BJ (cell line): ENCODE data around the gene TACC2. TPM values are rescaled to one million over a fixed set of nuclear protein-coding genes. Genes with fewer than 3 reads are reported as not detected.

ENCODE experiments used
- CTCF ChIA-PET: fragments of 350-600 bp; formaldehyde crosslinking; extraction: SDS; loops from one replicate; lab custom pipeline; 2021; ENCODE audit warnings: antibody characterized with exemption, inconsistent platforms; lab: Yijun Ruan, JAX
- POLR2A ChIA-PET: fragments of 300-600 bp; sonication (Branson Sonifier 250); formaldehyde crosslinking; extraction: SDS; loops from one replicate; lab custom pipeline; 2021; ENCODE audit warnings: antibody characterized with exemption; lab: Charles Lee
- DNase-seq: peaks from one replicate; pipeline ENCODE4 v3.0.0-alpha.2; 2011; ENCODE audit warnings: low read depth
- H3K27me3 ChIP-seq: 2 replicates; pipeline ENCODE4 v1.6.0; 2011; ENCODE audit warnings: low read length; ENCODE audit not compliant: control insufficient read depth, insufficient read depth
- H3K36me3 ChIP-seq: 2 replicates; pipeline ENCODE4 v1.5.1; 2011; ENCODE audit warnings: low read length; ENCODE audit not compliant: control insufficient read depth, insufficient read depth
- H3K4me3 ChIP-seq: 2 replicates; pipeline ENCODE4 v1.5.1; 2011; ENCODE audit warnings: low read depth, mild to moderate bottlenecking, control low read depth, low read length
- CTCF ChIP-seq: IDR thresholded peaks from 2 replicates; pipeline ENCODE4 v1.5.1; 2011; ENCODE audit warnings: low read depth, mild to moderate bottlenecking, control low read depth, inconsistent platforms, low read length, moderate library complexity; ENCODE audit not compliant: insufficient read depth
- polyA plus RNA-seq: library from polyadenylated mRNA; depleted of rRNA; stranded (reverse); fragments of >200 nt; gene quantifications from 2 replicates; pipeline ENCODE4 v1.2.3, GENCODE V29; 2011

Gene TACC2
- polyA plus RNA-seq, 1 experiment = 10.4 TPM

DNA sequence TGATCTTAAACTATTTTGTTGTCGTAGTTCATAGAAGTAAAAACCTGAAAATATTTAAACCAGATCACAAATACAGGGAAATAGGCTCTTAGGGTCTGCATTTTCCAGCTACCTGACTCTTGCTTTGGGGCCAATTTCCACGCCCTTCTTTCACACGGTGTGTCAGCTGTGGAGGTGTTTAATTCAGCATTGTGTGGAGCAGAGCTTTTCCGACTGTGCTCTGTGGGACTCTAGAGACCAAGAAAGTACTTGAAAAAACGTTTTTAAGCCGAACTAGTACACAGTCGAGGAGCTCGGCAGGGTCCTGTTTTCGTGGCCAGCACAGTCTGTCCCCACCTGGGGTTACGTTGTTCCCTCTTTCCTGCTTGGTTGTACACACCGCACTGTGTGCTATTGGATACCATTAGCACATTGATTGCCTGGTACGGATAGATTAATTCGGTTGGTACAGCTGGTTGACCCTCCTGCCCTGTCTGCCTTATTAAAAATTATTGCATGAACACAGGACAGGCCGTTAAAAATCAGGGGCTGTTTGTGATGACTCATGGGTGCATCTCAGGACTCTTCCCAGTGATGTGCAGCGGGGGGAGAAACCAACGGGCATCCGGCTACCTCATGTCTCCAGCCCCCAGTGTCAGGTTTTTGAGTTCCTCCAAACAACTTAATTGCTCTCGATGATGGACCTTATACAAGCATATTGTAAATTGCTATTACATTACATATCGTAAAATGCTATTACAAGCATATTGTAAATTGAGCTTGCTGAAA is 201.4 kb downstream of the TACC2 start:
- peak; percentile 52 for DNase-seq
- Histone ChIP-seq H3K36me3 (no peaks in the 10 kb centered on the region), H3K4me3 (no peak overlapping the region), H3K27me3 (no peaks in the 10 kb centered on the region)
- ChIA-PET POLR2A (no interaction called here), CTCF (interaction anchor here (0.7 to 1.8 kb wide), 5 partner anchors 10 to 136 kb away, joined by 3 to 4 read pairs (median 4); no protein-coding TSS in a partner anchor)
- TF ChIP-seq CTCF = no peak

GRCh38 chr10:122191936-122192541 is 203.1 kb downstream of the TACC2 start:
- H3K4me3 ChIP-seq = no peak overlapping the region
- ChIA-PET POLR2A (interaction anchor here (0.5 kb wide), 1 partner anchor 23 kb away, joined by 3 read pairs; no protein-coding TSS in a partner anchor), CTCF (interaction anchor here (1.0 to 1.8 kb wide), 2 partner anchors 10 to 80 kb away, joined by 3 to 4 read pairs; no protein-coding TSS in a partner anchor)
- DNase-seq = no peak
- no peak for TF ChIP-seq CTCF
- H3K36me3 ChIP-seq = no peaks in the 10 kb centered on the region
- no peaks in the 10 kb centered on the region for H3K27me3 ChIP-seq

GRCh38 chr10:122194251-122194650 is 205.3 kb downstream of the TACC2 start:
- no peaks in the 10 kb centered on the region; the same call in 1 of the 2 replicates for H3K36me3 ChIP-seq
- H3K27me3 ChIP-seq = no peaks in the 10 kb centered on the region
- ChIA-PET POLR2A (no interaction called here), CTCF (no interaction called here)
- DNase-seq = no peak
- TF ChIP-seq CTCF = no peak
- no peak overlapping the region for H3K4me3 ChIP-seq

DNA sequence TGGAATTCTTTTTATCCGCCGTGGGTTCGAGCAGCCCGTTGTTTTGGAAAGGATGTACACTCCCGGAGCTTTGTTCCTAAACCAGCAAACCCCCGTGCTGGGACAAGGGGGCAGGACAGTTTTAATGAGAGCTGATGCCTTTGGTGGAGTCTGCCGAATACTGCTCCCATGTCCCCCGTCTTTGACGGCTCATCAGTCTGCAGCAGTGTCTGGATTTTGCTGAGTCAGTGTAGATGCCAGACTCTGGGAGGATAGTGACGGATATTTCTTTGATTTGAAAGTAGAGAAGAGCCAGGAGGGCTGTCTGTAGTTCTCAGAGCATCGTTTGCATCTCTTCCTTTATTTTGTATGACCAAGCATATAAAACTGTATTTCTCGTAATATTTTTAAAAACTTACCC is 207.3 kb downstream of the TACC2 start:
- Histone ChIP-seq H3K36me3 (peaks cover under 1% of the 10 kb centered on the region), H3K4me3 (no peak overlapping the region), H3K27me3 (no peaks in the 10 kb centered on the region)
- no peak for DNase-seq
- ChIA-PET POLR2A (no interaction called here), CTCF (interaction anchor here (1.5 kb wide), 1 partner anchor 71 kb away, joined by 4 read pairs; no protein-coding TSS in a partner anchor)
- TF ChIP-seq CTCF = no peak

DNA sequence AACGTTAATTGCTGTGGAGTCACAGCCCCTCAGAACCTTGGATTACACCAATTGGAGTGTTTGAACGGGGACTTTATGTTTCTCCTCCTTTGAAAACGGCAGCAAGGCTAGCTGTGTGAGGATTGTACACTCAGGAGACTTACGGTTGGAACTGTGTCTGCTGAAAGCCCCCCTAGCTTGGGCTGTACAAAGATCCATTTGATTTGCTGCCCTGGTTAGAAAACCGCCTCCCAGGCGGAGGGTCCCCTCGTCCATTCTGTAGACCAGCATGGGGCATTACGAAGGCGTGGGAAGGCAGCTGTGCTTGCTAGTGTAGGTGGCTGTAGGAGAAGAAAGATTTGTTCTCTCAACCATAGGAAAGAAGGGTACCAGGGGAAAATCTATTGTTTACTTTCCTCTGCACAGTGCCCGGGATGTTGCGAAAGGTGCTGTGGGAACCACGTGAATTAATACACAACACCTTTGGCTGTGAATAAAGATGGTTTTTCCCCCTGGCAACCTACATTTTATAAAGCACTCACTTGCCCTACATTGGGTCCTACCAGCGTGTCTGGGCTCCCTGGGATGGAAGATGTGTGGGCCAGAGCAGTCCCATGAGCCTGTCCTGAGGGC is 208.8 kb downstream of the TACC2 start:
- peaks cover 4% of the 10 kb centered on the region for H3K36me3 ChIP-seq
- ChIA-PET CTCF (no interaction called here), POLR2A (no interaction called here)
- TF ChIP-seq CTCF = no peak
- no peak for DNase-seq
- no peaks in the 10 kb centered on the region for H3K27me3 ChIP-seq
- H3K4me3 ChIP-seq = no peak overlapping the region
